Tibial nerve (tissue), 4 donors: ENCODE measurements around the gene MAST1. TPM values are rescaled to one million over a fixed set of nuclear protein-coding genes. Genes with fewer than 3 reads are reported as not detected.
"Not testable (repeated sequence)": the region's sequence is repeated elsewhere in the genome, so short reads cannot be mapped to it uniquely, and the experiment has no call there.

Source experiments
- DNase-seq, 2 donors: peaks; one replicate each; pipeline ENCODE4 v3.0.0-alpha.2; 2019; ENCODE audit warnings: low spot score in 2 of 2
- H3K27ac ChIP-seq, 4 donors: fragments of 200-600 bp; sonication (generic) in 3 of 4; one replicate each; pipeline ENCODE4 v1.5.1; 2017 to 2019; ENCODE audit warnings: mild to moderate bottlenecking in 1 of 4
- H3K27me3 ChIP-seq, 2 donors: fragments of 200-600 bp; sonication (generic) in 1 of 2; one replicate each; pipeline versions ENCODE4 v1.5.1 to v1.6.0; 2017 to 2019
- H3K36me3 ChIP-seq, 3 donors: fragments of 200-600 bp; sonication (generic); one replicate each; pipeline ENCODE4 v1.5.1; 2018 to 2019
- H3K4me1 ChIP-seq, 4 donors: fragments of 200-600 bp; sonication (generic) in 3 of 4; one replicate each; pipeline ENCODE4 v1.5.1; 2017 to 2019
- H3K4me3 ChIP-seq, 4 donors: fragments of 200-600 bp; sonication (generic) in 3 of 4; one replicate each; pipeline ENCODE4 v1.5.1; 2017 to 2019; ENCODE audit warnings: mild to moderate bottlenecking in 1 of 4, moderate library complexity in 1 of 4
- H3K9me3 ChIP-seq, 4 donors: fragments of 200-600 bp; sonication (generic) in 3 of 4; one replicate each; pipeline ENCODE4 v1.5.1; 2017 to 2019
- EP300 ChIP-seq, 2 donors: sonication (generic); formaldehyde crosslinking; IDR thresholded peaks; one replicate each; pipeline ENCODE4 v1.6.1; 2017; ENCODE audit warnings: antibody characterized with exemption in 2 of 2, mild to moderate bottlenecking in 1 of 2
- POLR2A ChIP-seq, 2 donors: fragments of 450-650 bp; IDR thresholded peaks; one replicate each; pipeline ENCODE4 v1.6.1; 2017; ENCODE audit warnings: antibody characterized with exemption in 2 of 2, mild to moderate bottlenecking in 2 of 2, moderate library complexity in 2 of 2
- WGBS, 2 donors: methylation state at CpG; one replicate each; pipeline ENCODE4 v1.1.5; 2018; 5-methylcytosine and 5-hydroxymethylcytosine counted together
- total RNA-seq, 4 donors: library from RNA; depleted of rRNA; stranded (reverse); fragments of >200 nt; gene quantifications; one replicate each; pipeline ENCODE4 v1.1.0, GENCODE V29; 2016
- TF ChIP-seq, protein P1 (sequence below), 5 experiments: fragments of 200-600 bp in 3 of 5; fragments of 450-650 bp in 2 of 5; sonication (generic) in 3 of 5; IDR thresholded peaks; one replicate each; pipeline ENCODE4 v1.5.1; 2016 to 2019; ENCODE audit warnings: antibody characterized with exemption in 5 of 5, mild to moderate bottlenecking in 3 of 5, moderate library complexity in 2 of 5

MAST1 gene
- total RNA-seq, 4 donors from 2014 or later, result not detected

DNA sequence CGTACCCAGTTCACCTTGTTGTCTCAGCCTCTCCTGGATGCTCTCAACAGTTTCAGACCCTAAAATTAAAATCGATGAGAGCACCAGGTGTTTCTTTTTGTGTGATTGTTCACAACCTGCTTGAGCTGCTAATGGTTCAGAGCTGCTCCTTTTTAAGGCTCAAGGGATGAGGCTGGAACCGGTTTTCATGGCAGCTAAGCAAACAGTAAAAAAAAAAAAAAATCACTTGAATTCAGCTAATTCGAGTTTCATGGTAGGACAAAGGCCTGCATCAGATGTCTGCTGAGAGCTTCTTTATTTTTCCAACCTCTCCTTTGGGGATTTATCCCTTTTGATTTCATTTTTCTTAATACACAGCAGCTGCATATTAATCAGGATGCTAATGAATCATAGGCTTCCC, 74.3 kb downstream of the MAST1 start:
- no peaks in the 10 kb centered on the region for H3K36me3 ChIP-seq
- peak overlapping the region; percentile 30 to 86 (median 78) for H3K27ac ChIP-seq
- no peak for DNase-seq
- H3K9me3 ChIP-seq, result no peaks in the 10 kb centered on the region
- H3K4me1 ChIP-seq, result peaks cover 0 to 25% (median 16%) of the 10 kb centered on the region in 4 donors
- no peaks in the 10 kb centered on the region for H3K27me3 ChIP-seq
- WGBS, 2 donors, result 26 to 35% methylated on average over 4 of the region's 4 CpGs
- H3K4me3 ChIP-seq, result peak overlapping the region in 2 of 4 donors; percentile 7 to 25
- TF ChIP-seq, protein P1, sequence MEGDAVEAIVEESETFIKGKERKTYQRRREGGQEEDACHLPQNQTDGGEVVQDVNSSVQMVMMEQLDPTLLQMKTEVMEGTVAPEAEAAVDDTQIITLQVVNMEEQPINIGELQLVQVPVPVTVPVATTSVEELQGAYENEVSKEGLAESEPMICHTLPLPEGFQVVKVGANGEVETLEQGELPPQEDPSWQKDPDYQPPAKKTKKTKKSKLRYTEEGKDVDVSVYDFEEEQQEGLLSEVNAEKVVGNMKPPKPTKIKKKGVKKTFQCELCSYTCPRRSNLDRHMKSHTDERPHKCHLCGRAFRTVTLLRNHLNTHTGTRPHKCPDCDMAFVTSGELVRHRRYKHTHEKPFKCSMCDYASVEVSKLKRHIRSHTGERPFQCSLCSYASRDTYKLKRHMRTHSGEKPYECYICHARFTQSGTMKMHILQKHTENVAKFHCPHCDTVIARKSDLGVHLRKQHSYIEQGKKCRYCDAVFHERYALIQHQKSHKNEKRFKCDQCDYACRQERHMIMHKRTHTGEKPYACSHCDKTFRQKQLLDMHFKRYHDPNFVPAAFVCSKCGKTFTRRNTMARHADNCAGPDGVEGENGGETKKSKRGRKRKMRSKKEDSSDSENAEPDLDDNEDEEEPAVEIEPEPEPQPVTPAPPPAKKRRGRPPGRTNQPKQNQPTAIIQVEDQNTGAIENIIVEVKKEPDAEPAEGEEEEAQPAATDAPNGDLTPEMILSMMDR (IDR thresholded peaks at IDR 0.05), result no peak
- no peak for TF ChIP-seq POLR2A (IDR thresholded peaks at IDR 0.05)
- TF ChIP-seq EP300 (IDR thresholded peaks at IDR 0.05), result no peak

DNA sequence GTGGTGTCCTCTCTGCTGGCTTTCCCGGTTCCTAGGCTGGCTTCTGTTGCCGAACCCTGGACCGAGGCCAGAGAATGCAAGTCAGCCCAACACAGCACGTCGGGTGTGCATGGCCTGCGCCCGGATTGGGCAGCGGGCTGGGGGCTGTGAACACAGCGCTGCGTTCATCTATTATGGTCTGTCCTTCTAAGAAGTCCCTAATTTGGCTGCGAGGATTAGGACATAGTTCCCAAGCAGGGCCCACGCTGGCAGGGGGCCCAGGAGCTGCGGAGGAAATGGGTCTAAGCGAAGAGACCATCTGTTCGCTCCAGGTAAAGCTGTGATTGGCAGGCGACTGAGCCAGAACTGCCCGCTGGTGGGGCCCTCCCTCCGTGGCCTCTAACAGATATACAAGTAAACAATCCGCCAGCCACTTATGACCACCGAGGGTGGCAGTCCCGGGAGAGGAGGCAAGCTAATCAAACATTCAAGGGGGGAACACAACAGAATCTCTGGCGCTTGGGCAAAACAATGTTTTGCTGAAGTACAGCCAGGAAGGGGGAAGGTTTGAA, 74.8 kb downstream of the MAST1 start:
- H3K9me3 ChIP-seq, result no peaks in the 10 kb centered on the region
- H3K36me3 ChIP-seq, result no peaks in the 10 kb centered on the region
- peak; percentile 63 to 68 for DNase-seq
- peak in 1 of 2 donors; percentile 57 for TF ChIP-seq EP300 (IDR thresholded peaks at IDR 0.05)
- TF ChIP-seq POLR2A (IDR thresholded peaks at IDR 0.05), result no peak
- TF ChIP-seq, protein P1 (IDR thresholded peaks at IDR 0.05), result no peak
- H3K27me3 ChIP-seq, result no peaks in the 10 kb centered on the region
- H3K4me3 ChIP-seq, result peak overlapping the region in 2 of 4 donors; percentile 7 to 25
- WGBS, 2 donors, result 0 to 5% methylated on average over 18 to 22 of the region's 22 CpGs
- H3K4me1 ChIP-seq, result peaks cover 0 to 25% (median 16%) of the 10 kb centered on the region in 4 donors
- H3K27ac ChIP-seq, result peak overlapping the region; percentile 30 to 86 (median 78)

DNA sequence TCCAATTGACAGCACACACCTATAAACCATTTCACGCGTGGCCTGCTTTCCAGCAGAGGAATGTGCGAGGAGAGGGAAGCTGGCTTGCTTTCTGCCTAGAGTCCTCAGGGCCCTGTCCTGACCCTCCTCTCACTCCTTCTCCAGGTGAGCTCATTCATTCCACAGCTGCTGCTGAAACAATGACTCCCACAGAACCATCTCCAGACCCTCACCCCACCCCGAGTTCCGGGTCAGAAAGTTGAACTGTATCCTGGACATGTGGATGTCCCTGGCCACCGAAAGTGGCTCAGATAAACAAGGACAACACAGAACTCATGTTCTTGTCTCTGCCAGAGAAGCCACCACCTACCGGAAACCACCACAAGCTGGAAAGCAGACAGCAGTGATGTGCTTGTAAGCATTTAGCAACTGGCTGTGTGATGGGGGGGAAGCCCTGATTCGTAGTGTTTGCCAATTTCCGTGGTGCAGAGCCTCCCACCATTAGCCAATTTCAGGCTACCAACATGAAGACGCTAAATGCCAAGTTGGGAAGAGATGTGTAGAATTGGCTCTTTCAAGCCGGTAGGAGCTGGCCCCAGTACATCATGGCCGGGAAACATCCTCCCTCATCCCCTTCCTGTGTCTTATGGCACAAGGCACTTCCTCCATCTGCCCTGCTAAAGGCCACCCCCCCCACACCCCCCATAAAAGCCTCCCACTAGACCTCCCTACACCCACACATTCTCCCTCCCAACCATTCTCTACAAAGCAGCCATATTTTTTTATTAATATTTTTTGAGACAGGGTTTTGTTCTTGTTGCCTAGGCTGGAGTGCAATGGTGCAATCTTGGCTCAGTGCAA, 75.8 kb downstream of the MAST1 start:
- Histone ChIP-seq H3K4me3 (peak overlapping the region in 1 of 4 donors; percentile 7), H3K9me3 (no peaks in the 10 kb centered on the region), H3K27me3 (no peaks in the 10 kb centered on the region), H3K4me1 (peaks cover 0 to 32% (median 19%) of the 10 kb centered on the region in 4 donors), H3K36me3 (no peaks in the 10 kb centered on the region), H3K27ac (peak overlapping the region; percentile 30 to 86 (median 78))
- peak in 1 of 2 donors; percentile 39 for DNase-seq
- TF ChIP-seq, protein P1 (IDR thresholded peaks at IDR 0.05), result no peak
- TF ChIP-seq EP300 (IDR thresholded peaks at IDR 0.05) (peak in 1 of 2 donors; percentile 9), POLR2A (IDR thresholded peaks at IDR 0.05) (no peak)
- WGBS, 2 donors, result 52 to 63% methylated on average over 12 of the region's 12 CpGs

DNA sequence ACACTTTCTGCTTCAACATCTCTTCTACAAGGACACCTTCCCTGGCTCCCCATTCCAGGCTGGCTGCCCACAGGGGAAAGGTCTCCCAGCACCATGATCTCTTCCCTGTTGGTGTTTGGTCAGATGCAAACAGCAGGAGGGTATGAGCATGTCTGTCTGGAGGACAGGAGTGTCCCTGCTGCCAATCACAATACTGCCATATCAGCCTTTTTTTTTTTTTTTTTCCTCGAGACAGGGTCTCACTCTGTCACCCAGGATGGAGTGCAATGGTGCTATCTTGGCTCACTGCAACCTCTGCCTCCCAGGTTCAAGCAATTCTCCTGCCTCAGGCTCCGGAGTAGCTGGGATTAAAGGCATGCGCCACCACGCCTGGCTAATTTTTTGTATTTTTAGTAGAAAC, 77.5 kb downstream of the MAST1 start:
- H3K36me3 ChIP-seq, DNase-seq, H3K4me3 ChIP-seq, H3K27me3 ChIP-seq, H3K27ac ChIP-seq, H3K9me3 ChIP-seq: not testable (repeated sequence)
- H3K4me1 ChIP-seq, result peaks cover 0 to 38% (median 20%) of the 10 kb centered on the region in 4 donors
- 82% methylated on average over 4 of the region's 4 CpGs for WGBS, 2 donors

DNA sequence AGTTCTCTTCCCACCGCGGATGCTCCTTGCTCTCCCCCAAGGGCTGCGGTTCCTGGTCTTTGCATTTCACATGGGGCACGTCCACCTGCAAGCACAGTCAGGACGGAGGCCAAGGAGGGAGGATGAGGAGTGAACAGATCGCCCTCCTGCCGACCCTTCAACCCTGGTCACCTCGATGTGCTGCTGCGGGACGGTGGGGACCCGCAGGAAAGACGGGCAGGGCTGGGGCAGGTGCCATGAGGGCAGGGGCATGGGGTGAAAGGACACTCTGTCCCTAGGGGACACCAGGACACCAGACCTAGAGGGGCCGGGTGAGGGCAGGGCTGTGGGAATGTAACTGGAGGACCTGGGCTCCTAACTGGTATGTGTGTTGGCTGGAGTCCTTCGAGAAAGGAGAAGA, 79.9 kb downstream of the MAST1 start:
- no peak for TF ChIP-seq EP300 (IDR thresholded peaks at IDR 0.05)
- TF ChIP-seq, protein P1 (IDR thresholded peaks at IDR 0.05), result no peak
- TF ChIP-seq POLR2A (IDR thresholded peaks at IDR 0.05), result no peak
- no peaks in the 10 kb centered on the region for H3K9me3 ChIP-seq
- WGBS, 2 donors, result 93% methylated on average over 14 of the region's 14 CpGs
- H3K4me3 ChIP-seq, result no peak overlapping the region
- DNase-seq, result no peak
- H3K4me1 ChIP-seq, result peaks cover 0 to 22% (median 12%) of the 10 kb centered on the region in 4 donors
- H3K27ac ChIP-seq, result no peak overlapping the region
- peaks cover 0 to 12% (median 5%) of the 10 kb centered on the region in 3 donors for H3K36me3 ChIP-seq
- no peaks in the 10 kb centered on the region for H3K27me3 ChIP-seq
